Ramos (cell line): ENCODE results near the gene SORBS1.

Experiments
- in situ Hi-C: fragments of 300-500 bp; cut with MboI; formaldehyde crosslinking; loops from one replicate; pipeline ENCODE4 v1.14.3; 2022; ENCODE audit warnings: low sequenced_read_pairs; ENCODE audit not compliant: unreplicated experiment

SORBS1 gene

DNA sequence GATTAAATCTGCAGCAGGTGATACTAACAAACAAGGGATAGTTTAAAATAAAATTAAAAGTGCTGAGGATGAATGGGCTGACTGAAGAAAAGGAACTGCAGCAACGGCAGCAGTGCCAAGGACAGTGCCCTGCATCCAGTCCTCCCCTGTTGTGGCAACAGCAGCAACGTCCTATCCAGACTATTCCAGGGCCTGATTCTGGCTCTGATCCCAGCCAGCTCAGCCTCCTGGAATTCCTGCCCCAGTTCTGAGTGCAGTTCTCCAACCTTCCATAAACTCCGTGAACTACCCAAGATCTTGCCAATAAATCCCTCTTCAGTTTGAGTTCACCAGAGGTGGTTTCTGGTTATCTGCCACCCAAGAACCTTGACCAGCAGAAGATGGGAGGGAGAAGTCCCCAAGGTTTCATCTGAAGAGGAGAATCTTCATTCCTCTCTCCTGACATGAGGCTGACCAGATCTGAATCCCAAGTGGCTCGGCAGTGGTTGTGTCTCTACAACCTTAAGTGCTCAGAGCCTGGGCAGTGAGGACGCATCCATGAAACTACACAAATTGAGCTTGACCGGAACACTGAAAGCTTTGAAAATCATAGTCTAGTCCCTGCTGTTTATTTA, 115.8 kb downstream of the SORBS1 start:
- in situ Hi-C loops, result no loop called here

DNA sequence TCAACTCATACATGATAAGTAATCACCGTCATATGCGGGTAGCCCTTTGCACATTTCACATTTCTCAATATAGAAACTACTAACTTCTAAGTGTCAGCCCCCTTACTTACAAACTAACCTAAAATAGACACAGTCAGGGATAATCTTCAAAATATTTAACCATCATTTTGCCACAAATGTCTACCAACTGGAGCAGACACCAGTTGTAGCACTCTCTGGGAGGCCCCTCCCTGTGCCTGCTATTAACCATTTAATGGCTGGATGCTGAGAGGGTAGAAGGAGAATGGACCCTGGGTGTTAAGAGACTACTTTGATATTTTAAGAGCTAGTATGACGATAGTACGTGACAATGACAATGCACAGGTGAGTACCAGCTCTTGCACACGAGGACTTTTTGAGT, 116.4 kb downstream of the SORBS1 start:
- in situ Hi-C loops, result no loop called here

- in situ Hi-C loops, result no loop called here
Observed at GRCh38 chr10:95443636-95444035, 117.5 kb downstream of the SORBS1 start.

- in situ Hi-C loops, result no loop called here
Observed at GRCh38 chr10:95442341-95442740, 118.8 kb downstream of the SORBS1 start.

DNA sequence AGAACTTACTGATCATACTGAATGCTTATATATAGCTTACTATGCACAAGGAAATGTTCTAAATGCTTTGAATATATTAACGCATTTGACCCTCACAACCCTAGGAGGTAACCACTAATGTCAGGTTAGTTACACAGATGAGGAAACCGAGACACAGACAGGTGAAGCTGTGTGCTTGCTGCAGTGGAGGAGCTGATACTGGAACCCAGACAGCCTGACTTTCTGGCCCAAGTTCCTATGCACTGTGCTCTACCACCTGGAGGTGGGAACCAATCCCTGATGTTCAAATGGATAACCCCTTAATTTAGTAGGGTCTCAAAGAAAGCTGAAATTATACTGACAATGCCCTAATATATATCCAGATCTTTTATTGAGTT, 119.6 kb downstream of the SORBS1 start:
- in situ Hi-C loops, result no loop called here

- in situ Hi-C loops, result no loop called here
Observed at GRCh38 chr10:95440756-95441546, 120.2 kb downstream of the SORBS1 start.

DNA sequence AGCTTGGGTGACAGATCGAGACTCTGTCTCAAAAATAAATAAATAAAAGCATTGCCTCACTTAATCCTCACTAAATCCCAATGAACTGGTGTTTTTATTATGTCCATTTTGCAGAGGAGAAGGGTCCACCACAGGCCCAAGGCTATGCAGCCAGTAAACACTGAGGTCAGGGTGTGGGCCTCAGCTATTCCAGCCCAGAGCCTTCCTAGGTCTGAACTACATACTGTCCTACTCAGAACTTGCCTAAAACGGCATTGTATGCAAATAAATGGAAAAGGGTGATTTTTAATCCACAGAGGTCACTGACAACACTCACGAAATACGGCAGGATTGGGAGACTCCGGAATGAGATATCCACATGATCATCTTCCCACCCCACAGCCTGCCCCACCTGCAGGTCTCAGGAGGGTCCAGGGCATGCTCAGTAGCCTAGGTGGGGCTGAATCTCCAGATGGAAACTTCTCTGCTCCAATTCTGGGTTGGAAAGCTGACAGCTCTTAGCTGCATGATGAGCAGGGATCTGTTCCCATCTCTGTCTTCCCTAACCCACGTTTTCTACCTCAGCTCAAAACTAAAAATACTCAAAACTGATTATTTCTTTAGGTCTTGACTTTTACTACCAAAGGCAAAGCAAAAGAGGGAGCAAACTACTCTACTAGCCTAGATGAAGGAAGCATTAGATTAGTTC, 121.0 kb downstream of the SORBS1 start:
- in situ Hi-C loops, result no loop called here

DNA sequence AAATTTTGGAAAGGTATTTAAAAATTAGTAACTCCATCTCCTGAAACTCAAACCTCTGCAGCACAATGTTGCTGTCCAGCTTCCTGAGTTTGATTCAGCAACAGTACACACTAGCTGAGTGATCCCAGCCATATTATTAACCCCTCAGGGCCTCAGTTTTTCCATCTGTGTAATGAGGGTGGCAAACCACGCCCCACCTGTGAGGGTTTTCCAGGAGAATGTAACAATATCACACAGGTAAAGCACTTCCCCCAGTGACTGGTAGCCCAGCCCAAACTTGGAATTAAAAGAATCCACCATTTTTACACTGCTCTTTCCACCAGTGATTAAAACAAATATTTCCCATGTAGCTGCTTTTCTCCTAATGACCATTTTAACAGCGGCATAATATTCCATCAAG, 122.4 kb downstream of the SORBS1 start:
- in situ Hi-C loops, result no loop called here

DNA sequence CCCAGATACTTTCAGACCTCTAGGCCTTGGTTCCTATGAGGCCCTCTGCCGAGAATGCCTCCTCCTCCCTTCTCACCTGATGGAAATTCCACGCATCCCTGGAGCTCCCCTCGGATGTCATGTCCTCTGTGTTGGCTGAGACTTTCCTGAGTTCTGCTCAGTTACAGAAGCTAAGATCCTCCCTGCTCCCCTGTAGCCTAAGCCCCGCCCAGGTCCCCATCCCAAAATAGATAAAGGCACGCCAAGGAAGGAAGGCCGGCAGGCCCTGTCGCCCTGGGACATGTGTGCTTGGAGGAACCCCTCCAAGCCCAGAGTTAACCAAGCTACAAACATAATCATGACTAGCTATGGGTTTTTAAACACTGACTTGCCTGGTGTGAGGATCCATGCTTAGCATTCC, 123.5 kb downstream of the SORBS1 start:
- in situ Hi-C loops, result no loop called here

DNA sequence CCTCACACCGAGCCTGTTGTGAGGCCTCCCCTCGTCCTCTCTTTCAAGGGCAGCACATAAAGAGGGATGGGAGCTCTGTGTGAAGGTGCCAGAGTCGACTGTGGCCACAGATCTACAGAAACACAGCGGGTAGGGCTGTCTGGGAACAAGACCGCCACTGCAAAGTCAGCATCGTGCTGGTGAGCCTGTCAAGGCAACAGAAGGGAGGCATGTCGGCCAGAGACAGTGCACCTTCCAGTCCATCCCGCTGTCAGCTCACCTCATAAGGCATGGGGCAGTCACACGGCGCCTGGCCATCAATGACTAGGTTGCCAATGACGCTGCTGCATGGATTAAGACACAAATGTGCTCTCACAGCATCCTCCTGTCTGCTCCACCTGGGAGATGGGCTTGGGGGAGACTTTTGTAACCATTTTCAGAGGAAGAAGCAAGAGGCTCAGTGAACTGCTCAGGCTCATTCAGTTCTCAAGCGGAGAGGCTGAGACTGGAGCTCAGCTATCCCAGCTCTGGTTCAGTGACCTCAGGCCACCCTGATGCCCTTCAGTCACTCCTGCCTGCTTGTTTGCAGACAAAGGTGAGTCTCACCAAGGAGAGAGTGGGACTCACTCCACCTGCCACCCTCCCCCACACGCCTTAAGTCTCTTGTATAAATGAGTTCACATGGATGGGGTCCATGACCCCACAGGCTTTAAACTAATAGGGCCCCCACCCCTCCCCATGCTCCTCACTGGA, 125.5 kb downstream of the SORBS1 start:
- in situ Hi-C loops, result no loop called here

DNA sequence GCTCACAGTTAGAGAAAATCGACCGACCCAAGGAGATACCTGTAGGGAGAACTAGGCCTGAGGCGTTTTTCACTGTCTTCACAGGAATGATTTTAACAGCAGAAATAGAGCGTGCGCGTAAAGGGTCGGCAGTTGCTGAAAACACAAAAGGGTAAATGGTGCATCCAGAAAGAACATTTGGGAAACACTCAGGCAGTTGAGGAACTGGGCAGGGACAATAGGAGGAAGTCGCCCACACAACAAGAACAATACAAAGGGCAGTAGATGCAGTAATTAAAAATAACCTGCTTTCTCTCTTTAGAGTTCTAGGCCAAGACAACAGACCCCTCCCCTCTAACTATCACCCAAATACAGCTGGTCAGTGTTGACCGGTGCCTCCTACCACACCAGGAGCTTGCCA, 126.6 kb downstream of the SORBS1 start:
- in situ Hi-C loops, result no loop called here

DNA sequence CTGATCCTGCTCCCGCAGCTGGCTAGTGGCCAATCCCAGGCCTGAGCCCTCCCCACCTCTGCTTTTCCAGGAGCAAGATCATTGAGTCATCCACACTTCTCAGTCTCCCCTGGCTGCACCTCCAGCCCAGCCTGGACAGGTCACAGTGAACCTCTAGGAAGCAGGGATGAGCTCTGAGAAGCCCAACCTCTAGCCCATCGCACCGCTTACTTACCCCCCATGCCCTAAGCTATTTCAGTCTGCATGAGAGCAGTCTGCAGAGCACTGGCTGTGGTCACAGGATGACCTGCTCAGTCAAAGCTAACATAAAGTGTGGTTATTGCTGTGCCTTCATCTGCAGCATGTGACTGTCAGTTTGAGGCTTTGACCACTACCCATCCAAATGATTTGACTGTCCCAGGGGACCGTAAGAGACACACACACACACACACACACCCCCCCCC, 129.2 kb downstream of the SORBS1 start:
- in situ Hi-C loops, result no loop called here

DNA sequence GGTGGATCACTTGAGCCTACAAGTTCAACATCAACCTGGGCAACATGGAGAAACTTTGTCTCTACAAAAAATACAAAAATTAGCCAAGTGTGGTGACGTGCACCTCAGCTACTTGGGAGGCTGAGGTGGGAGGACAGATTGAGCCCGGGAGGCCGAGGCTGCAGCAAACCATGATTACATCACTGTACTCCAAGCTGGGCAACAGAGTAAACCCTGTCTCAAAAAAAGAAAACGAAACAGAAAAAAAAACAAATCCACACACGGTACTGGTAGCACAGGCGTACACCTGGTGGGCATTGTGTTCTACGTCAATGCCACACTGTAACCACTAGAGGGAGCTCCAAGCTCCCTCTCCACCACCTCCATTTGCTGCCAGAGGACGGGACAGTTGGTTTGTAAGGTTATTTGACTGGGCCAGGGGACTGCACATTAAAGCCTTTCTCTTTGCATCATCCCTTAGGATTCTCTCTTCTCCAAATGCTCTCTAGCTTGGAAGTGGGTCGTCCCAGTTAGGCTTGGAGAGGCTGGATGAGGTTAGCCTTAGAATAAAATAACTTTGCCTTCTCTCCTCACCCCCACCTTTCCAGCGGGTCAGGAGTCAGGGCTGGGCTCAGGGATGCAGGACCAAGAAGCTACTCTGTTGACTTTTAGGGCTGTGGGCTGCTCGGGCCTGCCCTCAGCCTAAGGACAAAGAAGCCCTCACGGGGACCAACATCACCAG, 130.8 kb downstream of the SORBS1 start:
- in situ Hi-C loops, result no loop called here

DNA sequence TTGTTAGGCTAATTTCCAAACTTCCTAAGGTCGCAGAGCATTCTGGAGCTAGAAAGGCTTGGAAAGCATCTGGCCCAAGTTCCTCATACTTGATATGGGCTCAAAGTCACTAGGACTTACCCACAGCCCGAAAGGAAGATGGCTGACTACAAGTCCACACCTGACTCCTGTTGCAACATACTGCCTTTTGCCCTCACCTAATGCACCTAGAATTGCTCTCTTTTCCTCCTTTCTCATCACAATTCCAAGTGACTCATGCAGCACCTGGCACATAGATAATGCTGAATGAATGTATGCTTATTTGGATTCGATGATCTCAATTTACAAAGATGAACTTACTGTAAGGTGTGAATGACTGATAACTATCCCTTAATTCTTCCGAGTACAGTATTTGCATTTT, 131.5 kb downstream of the SORBS1 start:
- in situ Hi-C loops, result no loop called here

- in situ Hi-C loops, result no loop called here
Observed at GRCh38 chr10:95428701-95429100, 132.5 kb downstream of the SORBS1 start.

- in situ Hi-C loops, result no loop called here
Observed at GRCh38 chr10:95426482-95426881, 134.7 kb downstream of the SORBS1 start.

GRCh38 chr10:95425592-95426465, 135.3 kb downstream of the SORBS1 start:
- in situ Hi-C loops, result no loop called here

- in situ Hi-C loops, result no loop called here
Observed at GRCh38 chr10:95423164-95424005, 137.8 kb downstream of the SORBS1 start.
